Nephron progenitor cell (in vitro differentiated cells): ENCODE results near the gene SLC41A3.

ENCODE experiments used
- DNase-seq: peaks from one replicate; pipeline ENCODE4 v3.0.0; 2021
- H3K27ac Mint-ChIP-seq: 2 replicates; pipeline ENCODE4 v1.8.0; 2021; ENCODE audit warnings: mild to moderate bottlenecking, moderate library complexity, mixed read lengths
- H3K27me3 Mint-ChIP-seq: 2 replicates; pipeline ENCODE4 v1.8.0; 2021; ENCODE audit warnings: mild to moderate bottlenecking, low read depth, mixed read lengths; ENCODE audit not compliant: poor library complexity
- H3K36me3 Mint-ChIP-seq: 2 replicates; pipeline ENCODE4 v1.8.0; 2021; ENCODE audit warnings: low read depth, mixed read lengths
- H3K4me1 Mint-ChIP-seq: 2 replicates; pipeline ENCODE4 v1.8.0; 2021; ENCODE audit warnings: mixed read lengths
- H3K4me3 Mint-ChIP-seq: 2 replicates; pipeline ENCODE4 v1.8.0; 2021; ENCODE audit warnings: mild to moderate bottlenecking, moderate library complexity, mixed read lengths
- H3K9me3 Mint-ChIP-seq: 2 replicates; pipeline ENCODE4 v1.8.0; 2021; ENCODE audit warnings: mild to moderate bottlenecking, moderate library complexity, mixed read lengths
- CTCF ChIP-seq: fragments of 200-600 bp; sonication (generic); IDR thresholded peaks from 2 replicates; pipeline ENCODE4 v1.5.0; 2021; ENCODE audit warnings: antibody characterized with exemption

Gene SLC41A3

GRCh38 chr3:126124148-126124868 lies 40.4 kb upstream of the SLC41A3 start:
- H3K27ac Mint-ChIP-seq = no peak overlapping the region
- no peak overlapping the region for H3K4me3 Mint-ChIP-seq
- no peaks in the 10 kb centered on the region for H3K9me3 Mint-ChIP-seq
- H3K36me3 Mint-ChIP-seq = no peaks in the 10 kb centered on the region
- TF ChIP-seq CTCF = no peak
- H3K27me3 Mint-ChIP-seq = peaks cover 11% of the 10 kb centered on the region
- DNase-seq = no peak
- H3K4me1 Mint-ChIP-seq = peaks cover 23% of the 10 kb centered on the region

- DNase-seq = no peak
- peaks cover 20% of the 10 kb centered on the region for H3K4me1 Mint-ChIP-seq
- H3K27me3 Mint-ChIP-seq = peaks cover 17% of the 10 kb centered on the region
- H3K4me3 Mint-ChIP-seq = no peak overlapping the region
- H3K9me3 Mint-ChIP-seq = no peaks in the 10 kb centered on the region
- no peak for TF ChIP-seq CTCF
- no peaks in the 10 kb centered on the region for H3K36me3 Mint-ChIP-seq
- H3K27ac Mint-ChIP-seq = no peak overlapping the region
Observed at GRCh38 chr3:126121632-126122031, 37.7 kb upstream of the SLC41A3 start.

- Mint-ChIP-seq H3K4me1 (peaks cover 16% of the 10 kb centered on the region), H3K4me3 (no peak overlapping the region), H3K27me3 (peaks cover 16% of the 10 kb centered on the region), H3K9me3 (no peaks in the 10 kb centered on the region), H3K27ac (no peak overlapping the region), H3K36me3 (no peaks in the 10 kb centered on the region)
- no peak for TF ChIP-seq CTCF
- DNase-seq = no peak
Observed at GRCh38 chr3:126121074-126121473, 37.1 kb upstream of the SLC41A3 start.

- Mint-ChIP-seq H3K4me1 (peaks cover 16% of the 10 kb centered on the region), H3K4me3 (no peak overlapping the region), H3K9me3 (no peaks in the 10 kb centered on the region), H3K27me3 (peaks cover 16% of the 10 kb centered on the region), H3K27ac (no peak overlapping the region), H3K36me3 (no peaks in the 10 kb centered on the region)
- TF ChIP-seq CTCF = no peak
- no peak for DNase-seq
Observed at GRCh38 chr3:126119976-126120375, 36.1 kb upstream of the SLC41A3 start.

- no peaks in the 10 kb centered on the region for H3K36me3 Mint-ChIP-seq
- TF ChIP-seq CTCF = no peak
- no peaks in the 10 kb centered on the region for H3K9me3 Mint-ChIP-seq
- H3K27me3 Mint-ChIP-seq = peaks cover 16% of the 10 kb centered on the region
- DNase-seq = no peak
- peaks cover 14% of the 10 kb centered on the region for H3K4me1 Mint-ChIP-seq
- H3K4me3 Mint-ChIP-seq = no peak overlapping the region
- H3K27ac Mint-ChIP-seq = no peak overlapping the region
Observed at GRCh38 chr3:126119008-126119675, 35.2 kb upstream of the SLC41A3 start.

GRCh38 chr3:126118591-126118990 lies 34.7 kb upstream of the SLC41A3 start:
- Mint-ChIP-seq H3K27ac (no peak overlapping the region), H3K4me1 (peaks cover 8% of the 10 kb centered on the region), H3K27me3 (peaks cover 16% of the 10 kb centered on the region), H3K4me3 (no peak overlapping the region), H3K9me3 (no peaks in the 10 kb centered on the region), H3K36me3 (no peaks in the 10 kb centered on the region)
- no peak for TF ChIP-seq CTCF
- DNase-seq = no peak
